Brain microvascular endothelial cell (primary cell): ENCODE data around the gene ZNF407.

Source experiments
- DNase-seq: peaks from one replicate; pipeline ENCODE4 v3.0.0-alpha.2; 2020
- H3K27ac ChIP-seq: fragments of 250-450 bp; sonication (Bioruptor Pico); 2 replicates; pipeline ENCODE4 v1.5.1; 2020; ENCODE audit warnings: mild to moderate bottlenecking, moderate library complexity
- H3K27me3 ChIP-seq: fragments of 250-450 bp; sonication (Bioruptor Pico); replicated peaks from 2 replicates; pipeline ENCODE4 v1.5.1; 2020; ENCODE audit warnings: mild to moderate bottlenecking
- H3K36me3 ChIP-seq: fragments of 250-450 bp; sonication (Bioruptor Pico); replicated peaks from 2 replicates; pipeline ENCODE4 v1.5.1; 2020; ENCODE audit warnings: mild to moderate bottlenecking
- H3K4me3 ChIP-seq: 2 replicates; pipeline ENCODE4 v1.5.1; 2011; ENCODE audit warnings: low read depth, mild to moderate bottlenecking, control low read depth, low read length, moderate library complexity
- CTCF ChIP-seq: IDR thresholded peaks from 2 replicates; pipeline ENCODE4 v1.5.1; 2011; ENCODE audit warnings: low read depth, mild to moderate bottlenecking, moderate library complexity, low read length, control low read depth, inconsistent platforms; ENCODE audit errors: missing control alignments
- in situ Hi-C: cut with HindIII; loops from 2 replicates; pipeline ENCODE4 v1.10.0; 2017; ENCODE audit warnings: low sequenced_read_pairs, low pct_ligation_motif_present

The ZNF407 gene

GRCh38 chr18:74632856-74633255 lies 35.2 kb downstream of the ZNF407 start:
- no peak for TF ChIP-seq CTCF

GRCh38 chr18:74633652-74634352 lies 36.1 kb downstream of the ZNF407 start:
- no peak for TF ChIP-seq CTCF
- in situ Hi-C loops: no loop called here
- DNase-seq: no peak
- H3K36me3 ChIP-seq: peaks cover 3% of the 10 kb centered on the region
- no peaks in the 10 kb centered on the region for H3K27me3 ChIP-seq
- H3K4me3 ChIP-seq: no peak overlapping the region
- no peak overlapping the region for H3K27ac ChIP-seq

More at GRCh38 chr18:74632856-74633255, 35.2 kb downstream of the ZNF407 start:
- H3K27ac ChIP-seq: no peak overlapping the region
- in situ Hi-C loops: no loop called here
- no peak overlapping the region for H3K4me3 ChIP-seq
- no peaks in the 10 kb centered on the region for H3K27me3 ChIP-seq
- peaks cover 3% of the 10 kb centered on the region for H3K36me3 ChIP-seq
- no peak for DNase-seq

DNA sequence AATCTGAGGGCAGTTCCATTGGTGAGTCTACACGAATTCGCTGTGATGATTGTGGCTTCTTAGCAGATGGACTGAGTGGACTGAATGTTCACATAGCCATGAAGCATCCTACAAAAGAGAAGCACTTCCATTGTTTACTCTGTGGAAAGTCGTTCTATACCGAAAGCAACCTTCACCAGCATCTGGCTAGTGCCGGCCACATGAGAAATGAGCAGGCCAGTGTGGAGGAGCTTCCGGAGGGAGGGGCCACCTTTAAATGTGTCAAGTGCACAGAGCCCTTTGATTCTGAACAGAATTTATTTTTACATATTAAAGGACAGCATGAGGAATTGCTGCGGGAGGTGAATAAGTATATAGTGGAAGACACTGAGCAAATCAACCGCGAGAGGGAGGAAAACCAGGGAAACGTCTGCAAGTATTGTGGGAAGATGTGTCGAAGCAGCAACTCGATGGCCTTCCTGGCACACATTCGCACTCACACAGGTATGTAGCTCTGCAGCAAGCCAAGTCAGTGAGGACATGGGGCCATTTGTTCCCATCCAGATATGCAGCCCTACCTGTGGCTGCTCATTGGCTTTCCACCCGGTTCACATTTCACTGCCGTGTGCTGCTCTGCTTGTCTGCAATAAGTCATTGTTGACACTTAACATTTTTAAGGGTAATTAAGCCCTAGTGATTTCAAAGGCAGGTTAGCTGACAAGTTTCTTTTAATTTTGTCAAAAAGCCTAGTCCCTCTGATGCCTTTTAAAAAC lies 37.7 kb downstream of the ZNF407 start:
- no peak for TF ChIP-seq CTCF
- DNase-seq: no peak
- in situ Hi-C loops: no loop called here

GRCh38 chr18:74637070-74637469 lies 39.4 kb downstream of the ZNF407 start:
- TF ChIP-seq CTCF: no peak
- Histone ChIP-seq H3K27me3 (no peaks in the 10 kb centered on the region), H3K27ac (no peak overlapping the region), H3K36me3 (peaks cover 3% of the 10 kb centered on the region), H3K4me3 (no peak overlapping the region)
- in situ Hi-C loops: no loop called here
- DNase-seq: no peak

More for the DNA sequence above, 37.7 kb downstream of the ZNF407 start:
- H3K27me3 ChIP-seq: no peaks in the 10 kb centered on the region
- peaks cover 3% of the 10 kb centered on the region for H3K36me3 ChIP-seq
- H3K4me3 ChIP-seq: no peak overlapping the region
- no peak overlapping the region for H3K27ac ChIP-seq

DNA sequence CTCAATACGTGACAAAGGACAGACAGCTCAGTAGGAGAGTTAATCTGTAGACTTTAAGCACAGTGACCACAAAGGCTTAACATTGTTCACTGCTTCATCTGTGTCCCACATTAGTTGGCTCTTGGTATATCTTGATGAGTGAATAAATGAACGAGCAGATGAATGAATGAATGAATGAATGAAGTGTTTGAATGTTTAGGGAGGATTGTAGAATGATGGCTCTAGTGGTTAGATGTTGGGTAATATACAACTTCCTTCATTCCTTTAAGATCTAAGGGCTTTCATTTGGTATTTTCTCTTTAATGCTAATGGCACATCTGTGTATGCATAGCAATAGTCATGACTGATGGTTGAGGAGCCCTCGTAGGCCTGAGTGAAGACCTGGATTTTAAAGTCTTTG lies 40.5 kb downstream of the ZNF407 start:
- H3K27me3 ChIP-seq: no peaks in the 10 kb centered on the region
- TF ChIP-seq CTCF: no peak
- no peak overlapping the region for H3K27ac ChIP-seq
- no peaks in the 10 kb centered on the region for H3K36me3 ChIP-seq
- H3K4me3 ChIP-seq: no peak overlapping the region
- in situ Hi-C loops: no loop called here
- DNase-seq: no peak
